NT2/D1 (cell line): ENCODE results near the gene ITPR2.

Experiments used
- SUZ12 ChIP-seq: IDR thresholded peaks from 2 replicates; pipeline ENCODE4 v1.6.1; 2011; ENCODE audit not compliant: insufficient read length, insufficient read depth; ENCODE audit errors: extremely low read depth
- YY1 ChIP-seq: IDR thresholded peaks from 2 replicates; pipeline ENCODE4 v1.6.1; 2011; ENCODE audit not compliant: insufficient read length, insufficient read depth
- ZNF274 ChIP-seq: IDR thresholded peaks from 2 replicates; pipeline ENCODE4 v1.6.1; 2011; ENCODE audit warnings: mild to moderate bottlenecking, low read depth, low read length

DNA sequence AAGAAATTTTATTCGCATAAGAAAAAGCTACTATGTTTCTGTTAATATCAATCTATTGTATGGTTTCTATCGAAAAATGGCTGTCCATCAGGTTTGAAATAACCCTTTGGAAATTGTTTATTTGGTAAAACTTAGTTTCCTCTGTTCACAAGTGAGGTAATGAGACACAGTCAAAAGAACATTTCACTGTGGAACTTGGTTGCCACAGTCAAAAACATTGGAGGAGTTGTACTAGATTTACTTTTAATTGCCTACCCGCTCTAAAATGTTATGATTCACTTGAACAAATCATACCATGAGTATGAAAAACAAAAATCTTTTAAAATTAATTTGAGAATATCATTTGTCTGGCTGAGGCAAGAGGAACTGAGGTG lies 46.5 kb downstream of the ITPR2 start:
- no peak for TF ChIP-seq YY1
- TF ChIP-seq ZNF274: no peak
- no peak for TF ChIP-seq SUZ12
